DND-41 (cell line): ENCODE measurements around the gene MIS18A.

Source experiments
- EZH2 ChIP-seq: IDR thresholded peaks from 3 replicates; pipeline ENCODE4 v1.6.1; 2012; ENCODE audit warnings: borderline replicate concordance, low read depth, mild to moderate bottlenecking, moderate library complexity, low read length, inconsistent platforms; ENCODE audit not compliant: severe bottlenecking
- TF ChIP-seq, protein P1 (sequence below): IDR thresholded peaks from 2 replicates; pipeline ENCODE4 v1.5.1; 2012; ENCODE audit warnings: borderline replicate concordance, low read length, moderate library complexity, mild to moderate bottlenecking; ENCODE audit not compliant: poor library complexity, severe bottlenecking; ENCODE audit errors: extremely low read depth

DNA sequence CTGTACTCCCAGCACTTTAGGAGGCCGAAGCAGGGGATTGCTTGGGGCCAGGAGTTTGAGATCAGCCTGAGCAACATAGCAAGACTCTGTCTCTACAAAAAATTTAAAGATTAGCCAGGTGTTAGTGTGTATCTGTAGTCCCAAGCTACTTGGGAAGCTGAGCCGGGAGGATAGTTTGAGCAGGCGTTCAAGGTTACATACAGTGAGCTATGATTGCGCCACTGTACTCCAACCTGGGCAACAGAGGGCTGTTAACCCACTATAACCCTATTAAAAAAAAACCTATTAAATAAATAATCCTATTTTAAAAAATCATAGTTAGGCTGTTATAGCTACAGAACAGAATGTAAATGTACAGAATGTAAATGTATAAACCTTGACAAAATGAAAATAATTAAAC lies 2.2 kb downstream of the MIS18A start:
- TF ChIP-seq, protein P1, sequence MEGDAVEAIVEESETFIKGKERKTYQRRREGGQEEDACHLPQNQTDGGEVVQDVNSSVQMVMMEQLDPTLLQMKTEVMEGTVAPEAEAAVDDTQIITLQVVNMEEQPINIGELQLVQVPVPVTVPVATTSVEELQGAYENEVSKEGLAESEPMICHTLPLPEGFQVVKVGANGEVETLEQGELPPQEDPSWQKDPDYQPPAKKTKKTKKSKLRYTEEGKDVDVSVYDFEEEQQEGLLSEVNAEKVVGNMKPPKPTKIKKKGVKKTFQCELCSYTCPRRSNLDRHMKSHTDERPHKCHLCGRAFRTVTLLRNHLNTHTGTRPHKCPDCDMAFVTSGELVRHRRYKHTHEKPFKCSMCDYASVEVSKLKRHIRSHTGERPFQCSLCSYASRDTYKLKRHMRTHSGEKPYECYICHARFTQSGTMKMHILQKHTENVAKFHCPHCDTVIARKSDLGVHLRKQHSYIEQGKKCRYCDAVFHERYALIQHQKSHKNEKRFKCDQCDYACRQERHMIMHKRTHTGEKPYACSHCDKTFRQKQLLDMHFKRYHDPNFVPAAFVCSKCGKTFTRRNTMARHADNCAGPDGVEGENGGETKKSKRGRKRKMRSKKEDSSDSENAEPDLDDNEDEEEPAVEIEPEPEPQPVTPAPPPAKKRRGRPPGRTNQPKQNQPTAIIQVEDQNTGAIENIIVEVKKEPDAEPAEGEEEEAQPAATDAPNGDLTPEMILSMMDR, result no peak
- TF ChIP-seq EZH2, result no peak
